B cell (primary cell): ENCODE data around the gene RGL1. TPM values are rescaled to one million over a fixed set of nuclear protein-coding genes. Genes with fewer than 3 reads are reported as not detected.

ENCODE experiments used
- ATAC-seq: fragments of 200-7000 bp; cut with Tn5 transposase; one replicate; pipeline ENCODE4 v1.10.0; 2021; ENCODE audit warnings: low read depth, mild to moderate bottlenecking, moderate number of reproducible peaks, moderate library complexity
- CTCF ChIA-PET: fragments of 350-600 bp; sonication (Branson Sonifier 250); formaldehyde crosslinking; loops from one replicate; lab custom pipeline; 2021; ENCODE audit warnings: antibody characterized with exemption, inconsistent platforms; lab: Charles Lee
- POLR2A ChIA-PET: fragments of 350-600 bp; sonication (Branson Sonifier 250); formaldehyde crosslinking; loops from one replicate; lab custom pipeline; 2021; ENCODE audit warnings: antibody characterized with exemption; lab: Charles Lee
- DNase-seq: peaks from one replicate; pipeline ENCODE4 v3.0.0; 2013
- H2AFZ ChIP-seq: 2 replicates; pipeline ENCODE4 v1.6.1; 2012; ENCODE audit warnings: mild to moderate bottlenecking, low read depth, low read length; ENCODE audit not compliant: insufficient read depth, poor library complexity, severe bottlenecking
- H3K27ac ChIP-seq, 2 donors: 1 replicate in 1 of 2; 2 replicates in 1 of 2; pipeline ENCODE4 v1.5.1; 2012 to 2013; ENCODE audit warnings: low read length in 2 of 2, mild to moderate bottlenecking in 2 of 2, moderate library complexity in 1 of 2
- H3K27me3 ChIP-seq, 4 experiments: fragments of 200-600 bp in 1 of 4; sonication (generic) in 1 of 4; replicated peaks in 1 of 4; 1 replicate in 2 of 4; 2 replicates in 2 of 4; pipeline versions ENCODE4 v1.6.1 to v1.7.0; 2013 to 2016; ENCODE audit warnings: low read length in 3 of 4, mild to moderate bottlenecking in 2 of 4, mixed read lengths in 1 of 4, moderate library complexity in 1 of 4; ENCODE audit not compliant: insufficient read depth in 4 of 4, control insufficient read depth in 3 of 4; ENCODE audit errors: control extremely low read depth in 1 of 4
- H3K36me3 ChIP-seq, 2 experiments: replicated peaks in 1 of 2; 1 replicate in 1 of 2; 2 replicates in 1 of 2; pipeline versions ENCODE4 v1.6.1 to v1.7.1; 2013; ENCODE audit warnings: low read length in 1 of 2; ENCODE audit not compliant: insufficient read depth in 2 of 2, control insufficient read depth in 1 of 2; ENCODE audit errors: control extremely low read depth in 1 of 2, extremely low read depth in 1 of 2
- H3K4me1 ChIP-seq, 2 donors: fragments of 200-600 bp in 1 of 2; sonication (generic) in 1 of 2; 1 replicate in 1 of 2; 2 replicates in 1 of 2; pipeline versions ENCODE4 v1.5.1 to v1.6.1; 2013 to 2017; ENCODE audit warnings: low read length in 2 of 2; ENCODE audit not compliant: control insufficient read depth in 2 of 2, insufficient read depth in 2 of 2
- H3K4me2 ChIP-seq: replicated peaks from 2 replicates; pipeline ENCODE3; 2012; ENCODE audit warnings: mild to moderate bottlenecking, low read depth, low read length; ENCODE audit not compliant: poor library complexity, severe bottlenecking
- H3K4me3 ChIP-seq, 5 experiments: fragments of 200-600 bp in 1 of 5; sonication (generic) in 1 of 5; 1 replicate in 3 of 5; 2 replicates in 2 of 5; pipeline versions ENCODE4 v1.5.1 to v1.7.0; 2011 to 2016; ENCODE audit warnings: low read length in 4 of 5, mild to moderate bottlenecking in 4 of 5, low read depth in 2 of 5, control low read depth in 1 of 5, moderate library complexity in 1 of 5; ENCODE audit not compliant: insufficient read depth in 1 of 5; ENCODE audit errors: control extremely low read depth in 1 of 5, extremely low read depth in 1 of 5
- H3K79me2 ChIP-seq: fragments of 200-600 bp; sonication (generic); one replicate; pipeline ENCODE4 v1.6.0; 2016; ENCODE audit warnings: low read length; ENCODE audit not compliant: control insufficient read depth, insufficient read depth
- H3K9ac ChIP-seq: fragments of 200-600 bp; sonication (generic); 2 replicates; pipeline ENCODE4 v1.6.1; 2017; ENCODE audit warnings: mild to moderate bottlenecking, low read length, moderate library complexity
- H3K9me3 ChIP-seq, 3 donors: one replicate each; pipeline versions ENCODE4 v1.6.1 to v1.7.1; 2013; ENCODE audit warnings: low read length in 2 of 3; ENCODE audit not compliant: control insufficient read depth in 2 of 3, insufficient read depth in 1 of 3; ENCODE audit errors: control extremely low read depth in 1 of 3
- H4K20me1 ChIP-seq: 2 replicates; pipeline ENCODE4 v1.6.0; 2012; ENCODE audit warnings: mild to moderate bottlenecking, low read length; ENCODE audit not compliant: insufficient read depth, control insufficient read depth, poor library complexity, severe bottlenecking
- H3K27ac Mint-ChIP-seq: one replicate; pipeline ENCODE4 v1.8.0; 2021; ENCODE audit warnings: mixed read lengths
- H3K27me3 Mint-ChIP-seq: one replicate; pipeline ENCODE4 v1.8.0; 2021; ENCODE audit warnings: mixed read lengths
- H3K4me1 Mint-ChIP-seq: one replicate; pipeline ENCODE4 v1.8.0; 2021; ENCODE audit warnings: mixed read lengths
- H3K4me3 Mint-ChIP-seq: one replicate; pipeline ENCODE4 v1.8.0; 2021; ENCODE audit warnings: mixed read lengths
- H3K9me3 Mint-ChIP-seq: one replicate; pipeline ENCODE4 v1.8.0; 2022; ENCODE audit warnings: mixed read lengths; ENCODE audit not compliant: insufficient read depth
- CTCF ChIP-seq: fragments of 200-600 bp; IDR thresholded peaks from one replicate; pipeline ENCODE4 v1.8.0; 2022; ENCODE audit warnings: antibody characterized with exemption, mild to moderate bottlenecking
- EZH2 ChIP-seq: IDR thresholded peaks from 2 replicates; pipeline ENCODE4 v1.6.1; 2012; ENCODE audit warnings: borderline replicate concordance, low read depth, mild to moderate bottlenecking, moderate library complexity, low read length; ENCODE audit not compliant: insufficient read depth, poor library complexity, severe bottlenecking
- WGBS: methylation state at CpG from one replicate; pipeline ENCODE4 v1.1.5; 2013; ENCODE audit warnings: missing lambda C conversion rate; ENCODE audit not compliant: insufficient coverage; 5-methylcytosine and 5-hydroxymethylcytosine counted together
- intact Hi-C: fragments of 100-400 bp; cut with micrococcal nuclease; formaldehyde crosslinking; loops from one replicate; pipeline ENCODE4 v1.10.0; 2022
- polyA plus RNA-seq: library from polyadenylated mRNA; depleted of rRNA; stranded (reverse); fragments of >200 nt; gene quantifications from 2 replicates; pipeline ENCODE4 v1.2.3, GENCODE V29; 2012
- total RNA-seq, 2 donors: library from RNA; stranded (reverse); fragments of 120-200 nt in 1 of 2; gene quantifications; 1 replicate in 1 of 2; 2 replicates in 1 of 2; pipeline versions ENCODE4 v1.2.3 to v1.2.4, GENCODE V29; 2013 to 2022

The RGL1 gene
- total and polyA plus RNA-seq, 2 donors (not counting 1 experiment from before 2014, with no cell fraction given): 0.09 to 1.1 TPM

GRCh38 chr1:183824291-183824690 is 19.4 kb downstream of the RGL1 start:
- Histone ChIP-seq H3K4me1 (no peaks in the 10 kb centered on the region), H3K9ac (no peak overlapping the region), H3K27ac (no peak overlapping the region), H4K20me1 (no peaks in the 10 kb centered on the region), H3K36me3 (no peaks in the 10 kb centered on the region), H3K4me2 (no peak overlapping the region), H3K9me3 (no peaks in the 10 kb centered on the region), H3K4me3 (no peak overlapping the region), H3K27me3 (no peaks in the 10 kb centered on the region), H3K79me2 (no peaks in the 10 kb centered on the region), H2AFZ (no peak overlapping the region)
- H3K27me3 Mint-ChIP-seq: peaks cover 9% of the 10 kb centered on the region
- WGBS: 40% methylated on average over 1 of the region's 1 CpG
- H3K27ac Mint-ChIP-seq: no peak overlapping the region
- no peaks in the 10 kb centered on the region for H3K9me3 Mint-ChIP-seq
- DNase-seq (no peak), ATAC-seq (no peak)
- no peak overlapping the region for H3K4me3 Mint-ChIP-seq
- ChIA-PET CTCF (no interaction called here), POLR2A (no interaction called here)
- H3K4me1 Mint-ChIP-seq: no peaks in the 10 kb centered on the region
- no peak for TF ChIP-seq CTCF
- no peak for TF ChIP-seq EZH2
- intact Hi-C loops: no loop called here

GRCh38 chr1:183827801-183828200 is 22.9 kb downstream of the RGL1 start:
- Histone ChIP-seq H3K4me3 (no peak overlapping the region), H4K20me1 (no peaks in the 10 kb centered on the region), H3K4me1 (no peaks in the 10 kb centered on the region), H3K27me3 (no peaks in the 10 kb centered on the region), H3K27ac (no peak overlapping the region), H3K79me2 (no peaks in the 10 kb centered on the region), H3K9ac (no peak overlapping the region), H2AFZ (no peak overlapping the region), H3K36me3 (no peaks in the 10 kb centered on the region), H3K4me2 (no peak overlapping the region), H3K9me3 (no peaks in the 10 kb centered on the region)
- Mint-ChIP-seq H3K4me1 (no peaks in the 10 kb centered on the region), H3K9me3 (no peaks in the 10 kb centered on the region), H3K4me3 (no peak overlapping the region), H3K27me3 (peaks cover 10% of the 10 kb centered on the region), H3K27ac (no peak overlapping the region)
- DNase-seq (no peak), ATAC-seq (no peak)
- TF ChIP-seq CTCF: no peak
- TF ChIP-seq EZH2: no peak
- ChIA-PET CTCF (no interaction called here), POLR2A (no interaction called here)
- intact Hi-C loops: no loop called here
